HuH-7 (cell line): ENCODE data around the gene OPRM1.
"Not testable (repeated sequence)": the region's sequence is repeated elsewhere in the genome, so short reads cannot be mapped to it uniquely, and the experiment has no call there.

Experiments used
- DNase-seq: peaks from one replicate; pipeline ENCODE4 v3.0.0; 2011; ENCODE audit warnings: low spot score

Gene OPRM1

GRCh38 chr6:154239392-154239791 is 200.4 kb downstream of the OPRM1 start:
- no peak for DNase-seq

- not testable (repeated sequence) for DNase-seq
These were observed 202.0 kb downstream of the OPRM1 start for GRCh38 chr6:154241061-154241460.

GRCh38 chr6:154241581-154241980 is 202.5 kb downstream of the OPRM1 start:
- DNase-seq = no peak

- DNase-seq = no peak
These were observed 203.7 kb downstream of the OPRM1 start for GRCh38 chr6:154242617-154243357.

GRCh38 chr6:154243793-154244750 is 205.0 kb downstream of the OPRM1 start:
- DNase-seq = no peak

GRCh38 chr6:154245506-154245905 is 206.5 kb downstream of the OPRM1 start:
- no peak for DNase-seq

GRCh38 chr6:154246723-154247118 is 207.7 kb downstream of the OPRM1 start:
- no peak for DNase-seq

- DNase-seq = no peak
These were observed 208.2 kb downstream of the OPRM1 start for GRCh38 chr6:154247119-154247861.

GRCh38 chr6:154249499-154250298 is 210.7 kb downstream of the OPRM1 start:
- no peak for DNase-seq

- DNase-seq = no peak
These were observed 212.1 kb downstream of the OPRM1 start for GRCh38 chr6:154251116-154251515.

GRCh38 chr6:154252678-154253077 is 213.6 kb downstream of the OPRM1 start:
- DNase-seq = no peak

GRCh38 chr6:154257067-154257466 is 218.0 kb downstream of the OPRM1 start:
- no peak for DNase-seq

- DNase-seq = no peak
These were observed 219.2 kb downstream of the OPRM1 start for GRCh38 chr6:154258064-154258757.

GRCh38 chr6:154261688-154262397 is 222.8 kb downstream of the OPRM1 start:
- no peak for DNase-seq

- DNase-seq = no peak
These were observed 227.6 kb downstream of the OPRM1 start for GRCh38 chr6:154266560-154267099.

- DNase-seq = no peak
These were observed 228.6 kb downstream of the OPRM1 start for GRCh38 chr6:154267508-154268106.

- DNase-seq = no peak
These were observed 229.4 kb downstream of the OPRM1 start for GRCh38 chr6:154268486-154268885.

GRCh38 chr6:154274168-154274567 is 235.1 kb downstream of the OPRM1 start:
- DNase-seq = no peak

- peak; percentile 34 for DNase-seq
These were observed 238.0 kb downstream of the OPRM1 start for GRCh38 chr6:154276810-154277628.
